Skeletal muscle satellite cell (primary cell): ENCODE results near the gene PNPLA2.
A peak's percentile ranks its signal among the peaks of the same experiment; 100 is the strongest.

ENCODE experiments used
- H3K27me3 ChIP-seq: 2 replicates; pipeline ENCODE4 v1.7.0; 2013; ENCODE audit warnings: low read length; ENCODE audit not compliant: control insufficient read depth, insufficient read depth
- H3K36me3 ChIP-seq: 2 replicates; pipeline ENCODE4 v1.7.0; 2013; ENCODE audit warnings: mild to moderate bottlenecking, control low read depth, low read length; ENCODE audit not compliant: insufficient read depth
- H3K4me1 ChIP-seq: 2 replicates; pipeline ENCODE4 v1.7.0; 2013; ENCODE audit warnings: low read length; ENCODE audit not compliant: control insufficient read depth, insufficient read depth
- H3K4me2 ChIP-seq: 2 replicates; pipeline ENCODE4 v1.7.0; 2013; ENCODE audit warnings: mild to moderate bottlenecking, low read length
- H3K4me3 ChIP-seq: 2 replicates; pipeline ENCODE4 v1.7.0; 2013; ENCODE audit warnings: low read length
- H3K9ac ChIP-seq: 2 replicates; pipeline ENCODE4 v1.7.0; 2013; ENCODE audit warnings: mild to moderate bottlenecking, low read depth, low read length, moderate library complexity
- H3K9me3 ChIP-seq: replicated peaks from 2 replicates; pipeline ENCODE4 v1.7.0; 2013; ENCODE audit warnings: mild to moderate bottlenecking, control low read depth, low read length

Gene PNPLA2

GRCh38 chr11:795634-796564, 22.8 kb upstream of the PNPLA2 start:
- H3K36me3 ChIP-seq: peaks cover 13% of the 10 kb centered on the region
- H3K4me1 ChIP-seq: peaks cover 35% of the 10 kb centered on the region
- no peaks in the 10 kb centered on the region for H3K9me3 ChIP-seq
- H3K9ac ChIP-seq: peak overlapping the region; percentile 84
- H3K27me3 ChIP-seq: no peaks in the 10 kb centered on the region
- H3K4me2 ChIP-seq: peak overlapping the region; percentile 90
- H3K4me3 ChIP-seq: peak overlapping the region; percentile 88

GRCh38 chr11:796565-797295, 22.0 kb upstream of the PNPLA2 start:
- peaks cover 35% of the 10 kb centered on the region for H3K4me1 ChIP-seq
- peaks cover 21% of the 10 kb centered on the region for H3K36me3 ChIP-seq
- peak overlapping the region; percentile 88 for H3K4me3 ChIP-seq
- H3K9ac ChIP-seq: peak overlapping the region; percentile 84
- H3K27me3 ChIP-seq: no peaks in the 10 kb centered on the region
- peak overlapping the region; percentile 90 for H3K4me2 ChIP-seq
- no peaks in the 10 kb centered on the region for H3K9me3 ChIP-seq

DNA sequence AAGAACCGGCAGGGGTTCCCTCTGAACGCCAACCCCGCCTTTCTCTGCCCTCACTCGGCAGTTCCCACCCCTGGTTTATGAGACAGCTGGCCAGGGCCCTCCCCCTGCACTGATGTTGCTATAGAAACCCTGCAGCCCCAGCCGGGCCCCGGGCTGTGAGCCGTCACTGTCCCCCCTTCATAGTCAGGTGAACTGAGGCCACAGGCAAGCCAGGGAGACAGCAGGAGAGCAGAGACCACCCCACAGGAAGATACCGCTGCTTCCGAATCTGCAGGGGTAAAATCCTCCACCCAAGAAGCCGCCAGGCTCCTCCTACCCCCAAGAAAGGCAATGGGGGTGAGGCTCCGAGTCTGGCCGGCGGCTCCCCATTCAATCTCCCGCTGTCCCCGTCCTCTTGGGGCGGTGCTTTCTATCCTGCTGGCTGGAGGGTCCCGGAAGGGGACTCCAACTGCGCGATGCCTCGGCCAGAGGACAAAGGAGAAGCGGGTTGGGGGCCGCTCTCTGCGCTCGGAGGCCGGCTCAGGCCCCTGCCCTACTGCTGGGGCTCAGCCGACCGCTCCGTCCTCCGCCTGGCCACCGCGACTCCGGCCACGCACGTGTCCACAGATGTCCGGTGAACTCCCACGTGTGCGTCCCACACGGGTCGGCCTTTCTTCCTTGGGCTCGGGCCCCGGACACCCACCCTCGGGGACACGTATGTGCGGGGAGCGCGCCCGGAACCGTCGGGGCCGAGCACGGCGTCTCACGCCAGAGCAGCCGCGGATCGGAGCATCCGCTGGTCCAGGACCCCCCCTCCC, 21.2 kb upstream of the PNPLA2 start:
- H3K4me2 ChIP-seq: peak overlapping the region; percentile 90
- no peaks in the 10 kb centered on the region for H3K9me3 ChIP-seq
- H3K9ac ChIP-seq: peak overlapping the region; percentile 84
- peaks cover 28% of the 10 kb centered on the region for H3K36me3 ChIP-seq
- H3K4me1 ChIP-seq: peaks cover 35% of the 10 kb centered on the region
- no peaks in the 10 kb centered on the region for H3K27me3 ChIP-seq
- peak overlapping the region; percentile 88 for H3K4me3 ChIP-seq

DNA sequence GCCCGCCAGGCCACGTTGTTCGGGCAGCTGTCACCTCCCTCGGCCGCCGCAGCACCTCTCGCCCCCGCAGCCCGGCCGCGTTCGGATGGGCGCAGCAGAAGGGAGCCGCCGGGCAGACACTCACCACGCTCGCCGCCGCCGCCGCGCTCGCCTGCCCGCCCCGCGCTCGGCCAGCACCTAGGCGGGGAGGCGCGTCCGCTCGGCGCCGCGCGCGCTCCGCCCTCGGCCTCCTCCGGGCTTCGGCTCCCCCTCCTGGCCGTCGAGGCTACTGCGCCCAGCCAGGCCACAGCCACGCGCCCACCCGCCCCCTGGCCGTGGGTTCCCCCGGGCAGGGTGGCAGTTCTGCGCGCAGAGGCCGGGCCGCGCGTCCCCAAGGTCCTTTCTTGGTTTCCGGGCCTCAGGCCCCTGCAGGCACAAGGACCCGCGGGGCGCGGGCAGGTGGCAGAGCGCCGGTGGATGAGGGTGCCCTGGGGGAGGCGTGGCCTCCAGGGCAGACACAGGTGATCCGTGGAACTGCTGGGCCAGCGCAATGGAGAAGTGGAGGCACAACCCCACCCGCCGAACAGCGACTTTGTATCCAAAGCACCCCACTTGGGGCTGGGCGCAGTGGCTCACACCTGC, 20.5 kb upstream of the PNPLA2 start, which contains the start of gene SLC25A22:
Gene SLC25A22, minus strand, starts transcription at position 189 of the 621 bp plus-strand sequence. CDS start 3,275 bp downstream, outside the sequence.
- Histone ChIP-seq H3K9ac (peak within 1 kb of the TSS; percentile 84), H3K27me3 (no peaks in the 10 kb centered on the region), H3K4me3 (peak within 1 kb of the TSS; percentile 88), H3K4me1 (peaks cover 35% of the 10 kb centered on the region), H3K36me3 (peaks cover 28% of the 10 kb centered on the region), H3K4me2 (peak within 1 kb of the TSS; percentile 90), H3K9me3 (no peaks in the 10 kb centered on the region)

- Histone ChIP-seq H3K4me1 (peaks cover 37% of the 10 kb centered on the region), H3K4me3 (no peak overlapping the region), H3K9me3 (no peaks in the 10 kb centered on the region), H3K4me2 (no peak overlapping the region), H3K9ac (no peak overlapping the region), H3K36me3 (peaks cover 20% of the 10 kb centered on the region), H3K27me3 (no peaks in the 10 kb centered on the region)
These were observed 18.9 kb upstream of the PNPLA2 start for GRCh38 chr11:799641-800316.

DNA sequence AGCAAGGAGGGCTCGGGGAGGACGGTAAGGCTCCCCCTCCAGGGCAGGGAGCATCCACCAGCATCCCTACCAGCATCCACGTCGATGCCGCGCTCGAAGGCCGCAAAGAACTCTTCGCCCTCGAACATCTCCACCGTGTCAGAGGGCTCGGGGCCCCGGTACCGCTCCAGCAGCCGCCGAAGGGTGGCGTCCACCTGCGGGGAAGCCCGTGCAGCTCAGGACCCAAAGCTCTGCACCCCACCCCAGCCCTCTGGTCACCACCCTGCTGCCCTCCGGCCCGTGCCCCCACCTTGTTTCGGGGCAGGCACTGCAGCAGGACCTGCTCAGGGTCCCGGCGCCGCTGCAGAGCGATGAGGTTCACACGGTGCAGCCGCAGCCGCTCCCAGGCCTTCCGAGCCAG, 18.2 kb upstream of the PNPLA2 start:
- no peak overlapping the region for H3K4me3 ChIP-seq
- H3K9ac ChIP-seq: no peak overlapping the region
- no peaks in the 10 kb centered on the region for H3K9me3 ChIP-seq
- peaks cover 20% of the 10 kb centered on the region for H3K36me3 ChIP-seq
- H3K27me3 ChIP-seq: no peaks in the 10 kb centered on the region
- H3K4me2 ChIP-seq: no peak overlapping the region
- H3K4me1 ChIP-seq: peaks cover 34% of the 10 kb centered on the region

DNA sequence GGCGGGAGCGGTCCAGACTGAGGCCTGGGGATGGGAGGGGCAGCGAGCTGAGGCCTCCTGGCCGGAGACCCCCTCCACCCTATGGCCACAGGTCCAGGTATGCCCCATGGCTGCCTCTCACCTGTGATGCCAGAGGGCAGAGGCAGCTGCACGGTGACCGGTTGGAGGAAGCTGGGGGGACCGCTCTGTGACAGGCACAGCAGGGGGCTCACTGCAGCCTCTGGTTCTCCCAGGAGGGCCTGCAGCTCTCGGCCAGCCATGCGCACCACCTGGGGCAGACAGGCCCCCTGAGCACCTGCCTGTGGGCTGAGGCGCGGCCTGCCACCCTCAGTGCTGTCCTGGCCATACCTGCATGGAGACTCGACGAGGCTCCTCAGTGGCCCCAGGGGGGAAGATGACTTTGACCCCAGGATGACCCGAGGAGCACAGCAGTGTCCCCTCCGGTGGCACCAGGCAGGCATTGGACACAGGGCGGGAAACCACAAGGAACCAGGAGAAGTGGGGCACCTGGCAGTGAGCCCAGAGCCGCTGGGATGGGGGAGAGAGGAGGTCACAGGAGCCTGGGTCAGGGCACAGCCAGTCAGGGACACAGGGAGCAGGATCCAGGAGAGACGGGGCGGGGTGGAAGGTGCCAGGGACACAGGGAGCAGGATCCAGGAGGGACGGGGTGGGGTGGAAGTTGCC, 17.5 kb upstream of the PNPLA2 start:
- H3K9ac ChIP-seq: no peak overlapping the region
- no peak overlapping the region for H3K4me2 ChIP-seq
- H3K4me3 ChIP-seq: no peak overlapping the region
- peaks cover 29% of the 10 kb centered on the region for H3K4me1 ChIP-seq
- H3K36me3 ChIP-seq: peaks cover 20% of the 10 kb centered on the region
- H3K27me3 ChIP-seq: no peaks in the 10 kb centered on the region
- no peaks in the 10 kb centered on the region for H3K9me3 ChIP-seq

GRCh38 chr11:802018-802617, 16.6 kb upstream of the PNPLA2 start:
- no peak overlapping the region for H3K4me3 ChIP-seq
- H3K4me1 ChIP-seq: peaks cover 20% of the 10 kb centered on the region
- H3K27me3 ChIP-seq: no peaks in the 10 kb centered on the region
- H3K36me3 ChIP-seq: peaks cover 20% of the 10 kb centered on the region
- no peak overlapping the region for H3K4me2 ChIP-seq
- H3K9ac ChIP-seq: no peak overlapping the region
- no peaks in the 10 kb centered on the region for H3K9me3 ChIP-seq

- peaks cover 20% of the 10 kb centered on the region for H3K36me3 ChIP-seq
- H3K4me2 ChIP-seq: no peak overlapping the region
- H3K9ac ChIP-seq: no peak overlapping the region
- no peaks in the 10 kb centered on the region for H3K9me3 ChIP-seq
- no peak overlapping the region for H3K4me3 ChIP-seq
- H3K27me3 ChIP-seq: no peaks in the 10 kb centered on the region
- H3K4me1 ChIP-seq: peaks cover 20% of the 10 kb centered on the region
These were observed 15.8 kb upstream of the PNPLA2 start for GRCh38 chr11:802693-803466.
